ENCODE measurements around the gene FOXI2.

DNA sequence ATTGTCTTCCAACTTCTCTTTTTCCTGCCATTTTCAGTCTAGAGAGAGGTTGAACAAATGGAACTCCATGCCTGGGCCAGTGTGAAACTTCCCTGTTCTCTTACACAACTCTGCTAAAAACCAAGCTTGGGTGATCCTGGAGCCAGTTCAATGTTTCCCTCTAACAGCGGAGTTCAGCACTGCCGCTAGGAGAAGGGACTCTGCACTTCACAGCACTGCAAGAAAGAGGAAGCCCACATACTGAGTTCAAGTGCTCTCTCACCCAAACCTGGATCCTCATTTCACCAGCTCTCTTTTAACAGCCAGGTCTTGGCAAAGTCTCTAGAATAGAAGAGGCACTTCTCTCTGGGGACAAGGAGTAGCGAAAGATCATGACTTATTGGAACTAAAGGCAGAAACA lies 18.8 kb downstream of the FOXI2 start:
- TF ChIP-seq GATA2 (IDR thresholded peaks at IDR 0.05; ENCODE audit: low read depth, low read length), result no peak
- no peak for TF ChIP-seq GATA3 (IDR thresholded peaks at IDR 0.05; ENCODE audit: low read depth, low read length)
